NCI-H2029 (cell line): ENCODE data around the gene GLDC.
"Not testable (repeated sequence)": the region's sequence is repeated elsewhere in the genome, so short reads cannot be mapped to it uniquely, and the experiment has no call there.

ENCODE experiments used
- DNase-seq: peaks from one replicate; lab custom pipeline; 2025; lab: John Stamatoyannopoulos, UW

Gene GLDC

DNA sequence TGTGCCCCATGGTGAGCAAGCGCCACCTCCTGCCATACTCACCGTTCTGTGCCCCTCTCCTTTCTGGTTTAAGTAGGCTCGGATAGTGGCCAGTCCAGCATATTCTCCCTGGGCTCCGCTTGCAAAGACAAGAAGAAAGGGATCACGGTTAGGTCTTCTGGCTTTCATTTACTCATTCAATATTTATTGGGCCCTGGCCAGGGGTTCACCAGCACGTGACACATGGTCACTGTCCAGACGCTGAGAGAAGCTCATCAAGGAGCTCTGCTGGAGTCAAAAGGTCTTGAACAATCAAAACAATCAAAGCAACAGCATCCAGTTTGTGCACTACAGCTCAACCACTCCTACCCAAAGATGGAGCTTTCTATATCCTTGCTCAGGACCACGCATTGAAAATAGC lies 80.2 kb downstream of the GLDC start:
- DNase-seq, result no peak

DNA sequence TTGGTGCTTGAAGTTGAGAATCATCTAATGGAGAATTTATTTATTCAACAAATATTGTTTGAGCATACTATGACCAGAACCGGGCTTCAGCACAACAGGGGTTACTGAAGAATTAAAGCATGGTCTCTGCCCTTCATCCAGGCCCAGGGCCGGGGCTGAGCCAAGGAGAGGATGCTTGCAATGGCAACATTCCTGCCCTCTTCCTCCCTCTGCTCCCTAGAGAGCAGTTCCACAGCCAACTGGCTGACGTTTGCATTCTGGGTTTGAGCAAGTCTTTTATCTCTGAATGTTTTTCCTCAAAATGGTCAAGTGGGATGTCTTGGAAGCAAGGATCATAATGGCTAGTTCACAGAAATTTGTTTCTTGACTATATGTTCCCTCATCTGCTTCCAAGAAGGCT lies 80.7 kb downstream of the GLDC start:
- no peak for DNase-seq

DNA sequence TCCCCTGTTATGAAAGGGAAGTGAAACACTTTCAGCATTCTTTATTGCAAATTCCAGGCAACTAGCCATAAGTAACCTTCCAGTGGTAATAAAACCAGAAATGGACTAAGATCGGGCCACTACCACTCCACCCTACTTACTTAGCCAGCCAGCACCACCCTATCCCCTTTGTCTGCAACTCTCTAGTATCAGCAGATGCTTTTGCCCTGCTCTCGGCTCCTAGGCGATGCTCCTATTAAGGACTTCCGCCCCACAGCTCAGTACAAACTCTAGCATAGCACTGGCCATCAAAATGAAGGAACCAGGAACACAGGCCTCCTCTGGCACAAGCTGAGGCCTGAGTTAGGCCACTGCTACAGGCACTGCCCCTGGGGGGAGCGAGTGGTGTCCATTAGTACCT lies 81.2 kb downstream of the GLDC start:
- DNase-seq, result no peak

DNA sequence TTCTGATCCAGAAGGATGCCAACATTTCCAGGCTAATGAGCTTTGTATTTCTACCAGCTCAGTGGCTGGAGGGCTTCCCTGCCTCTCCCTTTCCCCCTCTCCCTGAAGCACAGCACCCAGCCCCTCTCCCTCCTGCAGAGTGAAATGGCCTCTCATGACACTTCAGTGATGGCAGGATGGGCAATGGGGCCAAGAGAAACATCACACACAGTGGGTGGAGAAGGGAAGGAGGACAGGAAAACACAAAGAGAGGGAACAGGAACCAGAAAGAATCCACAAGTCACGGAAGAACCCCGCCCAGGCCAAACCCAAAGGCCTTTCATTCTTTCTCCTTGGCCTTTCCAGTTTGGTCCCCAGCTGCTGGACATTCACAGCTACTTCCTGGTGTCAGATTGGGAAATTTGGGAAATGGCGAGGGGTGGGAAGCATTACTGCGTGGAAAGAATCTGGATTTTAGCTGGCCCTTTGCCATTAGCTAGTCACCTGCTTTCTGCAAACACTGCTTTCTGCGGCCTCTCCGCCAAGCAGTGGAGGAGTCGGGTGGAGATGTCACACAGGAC lies 82.6 kb downstream of the GLDC start:
- no peak for DNase-seq

DNA sequence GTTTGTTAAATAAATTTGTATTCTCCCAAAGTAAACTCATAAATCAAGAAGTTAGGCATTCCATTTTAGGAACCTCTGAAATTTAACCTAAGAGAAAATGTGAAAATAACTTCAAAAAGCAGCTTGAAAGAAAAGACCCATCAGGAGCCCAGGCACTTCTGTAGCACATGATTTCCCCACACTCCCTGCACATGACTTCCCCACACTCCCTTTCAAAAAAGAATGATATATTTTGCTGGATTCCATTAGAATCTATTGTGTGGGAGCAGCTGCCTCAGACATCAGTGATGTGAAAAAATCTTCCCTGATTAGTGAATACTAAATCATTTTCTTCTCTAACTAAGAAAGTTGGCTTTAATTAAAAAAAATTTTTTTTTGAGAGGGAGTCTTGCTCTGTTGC lies 83.3 kb downstream of the GLDC start:
- DNase-seq, result no peak

DNA sequence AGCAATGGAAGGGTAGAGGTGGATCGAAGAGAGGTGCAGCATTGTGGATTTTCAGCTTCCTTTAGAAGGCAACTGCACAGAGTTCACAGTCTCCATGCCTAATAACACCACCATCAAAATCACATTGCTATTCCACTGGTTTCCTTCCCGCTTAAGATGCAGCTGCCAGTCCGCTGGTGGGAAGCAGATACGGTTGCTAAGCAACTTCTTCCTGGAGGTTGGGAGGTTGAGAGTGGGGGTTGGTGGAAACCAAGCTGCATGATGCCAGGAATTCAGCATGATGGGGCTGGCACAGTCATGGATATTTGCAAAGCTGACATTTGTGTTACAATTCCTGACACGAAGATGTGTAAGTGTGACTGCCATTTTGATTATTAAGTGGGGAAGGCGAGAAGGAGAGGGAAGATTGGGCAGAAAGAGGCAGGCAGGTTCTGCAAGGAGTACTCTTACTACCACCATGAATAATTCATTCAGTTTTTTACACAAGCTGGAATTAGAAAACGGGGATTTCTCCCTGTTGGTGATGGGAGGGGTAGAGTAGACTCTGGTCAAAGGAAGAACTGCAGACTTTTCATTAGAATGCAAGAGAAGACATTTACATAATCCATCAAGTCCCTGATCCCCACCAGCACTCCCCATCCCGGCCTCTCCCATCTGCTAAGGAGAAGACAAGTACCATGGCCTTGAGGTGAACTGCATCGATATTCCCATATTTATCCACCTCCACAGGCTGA lies 87.5 kb downstream of the GLDC start:
- DNase-seq, result peak; percentile 6

DNA sequence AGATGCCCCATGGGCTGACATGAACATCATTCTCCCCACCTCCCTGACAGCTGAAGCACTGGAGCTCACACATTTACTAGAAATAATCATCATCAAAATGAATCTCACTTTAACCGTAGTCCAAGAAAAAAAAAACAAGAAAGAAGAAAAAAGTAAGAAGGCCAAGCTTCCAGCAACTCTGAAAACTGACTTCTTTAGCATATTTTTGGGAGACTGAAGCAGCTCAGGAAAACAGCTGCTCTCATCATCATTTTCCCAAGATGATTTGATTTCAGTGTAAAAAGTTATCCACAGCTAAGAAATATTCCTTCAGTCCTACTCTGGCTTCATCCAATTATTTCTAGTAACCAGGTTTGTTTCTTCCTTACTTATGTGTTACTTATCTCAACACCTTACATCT lies 91.7 kb downstream of the GLDC start:
- DNase-seq, result no peak

DNA sequence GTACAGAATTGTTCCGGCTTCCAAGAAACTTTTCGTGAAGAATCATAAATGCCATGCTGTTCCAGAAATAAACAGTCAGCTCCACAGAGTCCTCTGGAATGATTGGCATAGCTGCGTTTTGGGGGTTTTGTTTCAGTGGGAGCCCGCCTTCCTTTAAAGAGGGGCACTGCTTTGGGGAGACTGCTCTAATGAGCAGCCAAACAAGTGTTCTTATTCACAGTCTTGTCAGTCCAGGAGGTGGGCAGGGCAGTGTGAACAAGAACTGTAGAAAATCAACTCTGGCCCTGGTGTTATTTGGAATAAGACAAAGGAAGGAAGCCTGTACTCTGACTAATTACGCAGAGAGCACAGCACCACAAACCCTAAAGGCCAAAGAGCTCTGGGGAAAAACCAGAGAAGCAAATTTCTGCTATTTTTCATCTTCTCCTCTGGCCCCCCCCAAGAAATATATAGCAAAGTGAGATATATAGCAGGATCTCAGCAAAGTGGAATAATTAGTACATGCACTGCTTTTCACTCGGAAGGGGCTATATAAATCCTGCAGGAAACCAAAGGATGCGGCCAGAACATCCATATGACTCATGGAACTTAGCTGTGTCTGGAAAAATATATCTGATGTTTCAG lies 92.9 kb downstream of the GLDC start:
- DNase-seq, result no peak

DNA sequence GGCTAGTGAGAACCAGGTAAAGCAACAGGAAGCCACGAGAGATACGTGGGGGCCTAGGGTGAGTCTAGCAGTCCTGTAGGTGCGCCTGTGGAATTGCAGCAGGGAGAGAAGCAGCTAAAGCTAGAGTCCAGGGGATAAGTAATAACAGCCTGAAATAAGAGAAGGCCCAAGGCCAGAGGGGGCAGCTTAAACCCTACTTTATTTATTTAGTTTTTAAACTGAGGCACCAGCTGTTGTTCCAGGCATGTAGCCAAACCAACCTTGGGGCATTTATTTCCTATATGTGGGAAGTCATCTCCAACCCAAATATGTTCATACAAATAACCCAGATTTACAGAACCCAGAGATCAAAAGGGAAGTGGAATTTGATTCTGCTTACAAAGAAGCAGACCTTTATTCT lies 93.5 kb downstream of the GLDC start:
- peak; percentile 48 for DNase-seq

DNA sequence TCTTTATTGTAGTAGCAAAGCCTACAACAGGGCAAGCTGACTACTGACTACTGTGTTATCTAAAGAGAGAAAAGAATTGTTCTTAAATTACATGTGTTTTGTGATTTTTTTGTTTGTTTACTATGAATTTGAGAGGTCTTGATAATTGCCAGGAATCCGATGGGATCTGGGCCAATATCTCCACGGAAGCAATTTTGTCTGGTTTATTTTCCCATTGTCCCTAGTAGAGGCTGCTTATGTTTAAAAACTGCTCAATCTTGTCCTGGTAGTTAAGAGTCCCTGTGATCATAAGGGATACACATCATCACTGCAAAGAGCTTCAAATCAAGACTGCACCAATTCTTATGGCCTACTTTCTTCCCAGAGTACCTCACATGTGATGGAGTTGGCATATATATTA lies 94.4 kb downstream of the GLDC start:
- peak; percentile 36 for DNase-seq

DNA sequence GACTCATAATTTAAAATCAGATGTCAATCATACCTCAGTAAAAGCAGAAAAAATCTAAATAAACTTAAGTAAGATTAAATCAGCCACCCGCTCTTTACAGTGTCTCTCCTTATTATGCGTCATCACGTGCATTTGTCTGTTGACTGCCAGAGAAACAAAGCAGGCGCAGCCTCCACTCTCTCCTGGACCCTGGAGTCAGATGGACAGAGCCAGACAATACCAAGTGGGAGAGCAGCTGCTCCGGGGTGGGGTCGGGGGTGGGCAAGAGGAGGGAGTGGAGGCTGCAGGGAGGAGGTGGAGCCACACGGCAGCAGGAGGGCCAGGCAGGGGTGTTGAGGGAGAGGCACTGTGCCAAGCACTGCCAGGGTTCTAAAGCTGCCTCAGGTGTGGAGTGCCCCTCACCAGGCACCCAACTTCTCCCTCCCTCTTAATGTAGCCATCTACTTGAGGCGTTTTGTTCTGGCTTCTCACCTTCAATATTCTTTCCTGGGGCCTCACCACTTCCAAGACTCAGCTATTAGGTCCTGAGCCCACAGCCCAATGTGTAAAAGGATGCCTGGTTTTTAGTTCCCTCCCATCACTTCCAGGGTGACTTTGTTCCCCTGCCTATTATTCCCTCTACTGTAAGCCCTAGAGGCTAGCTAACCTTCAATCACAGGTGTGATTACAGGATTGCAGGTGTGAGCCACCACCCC lies 96.3 kb downstream of the GLDC start:
- DNase-seq, result peak; percentile 53

DNA sequence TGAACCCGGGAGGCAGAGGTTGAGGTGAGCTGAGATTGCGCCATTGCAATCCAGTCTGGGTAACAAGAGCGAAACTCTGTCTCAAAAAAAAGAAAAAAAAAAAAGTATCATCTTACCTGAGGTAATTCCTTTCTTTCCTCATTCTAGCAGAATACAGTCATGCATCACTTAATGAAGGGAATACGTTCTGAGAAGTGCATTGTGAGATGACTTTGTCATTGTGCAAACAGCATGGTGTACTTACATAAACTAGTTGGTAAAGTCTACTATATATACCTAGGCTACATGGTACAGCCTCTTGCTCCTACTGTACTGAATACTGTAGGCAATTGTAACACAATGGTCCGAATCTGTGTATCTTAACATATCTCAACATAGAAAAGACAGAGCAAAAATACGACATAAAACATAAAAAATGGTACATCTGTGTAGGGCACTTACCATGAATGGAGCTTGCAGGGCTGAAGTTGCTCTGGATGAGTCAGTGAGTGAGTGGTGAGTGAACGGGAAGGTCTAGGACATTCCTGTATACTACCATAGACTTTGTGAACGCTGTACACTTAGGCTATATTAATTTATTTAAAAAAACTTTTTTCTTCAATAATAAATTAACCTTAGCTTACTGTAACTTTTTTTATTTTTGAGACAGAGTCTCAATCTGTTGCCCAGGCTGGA lies 100.4 kb downstream of the GLDC start:
- DNase-seq, result no peak

DNA sequence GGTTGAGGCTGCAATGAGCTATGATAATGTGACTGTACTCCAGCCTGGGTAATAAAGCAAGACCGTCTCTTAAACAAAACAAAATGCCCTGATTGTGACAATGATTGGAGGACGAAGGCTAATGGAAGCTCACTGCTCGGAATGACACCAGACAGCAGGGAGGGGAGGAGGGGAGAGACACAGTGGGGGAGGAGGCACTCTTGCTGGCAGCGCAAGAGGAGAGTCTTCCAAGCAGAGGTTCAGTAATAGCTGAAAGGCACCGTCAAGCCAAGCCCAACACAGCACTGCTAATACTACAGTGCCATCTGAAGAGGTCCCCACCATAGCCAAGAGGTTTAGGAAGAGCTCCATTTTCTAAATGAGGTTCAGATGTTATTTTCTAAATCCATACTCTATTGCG lies 102.3 kb downstream of the GLDC start:
- DNase-seq, result no peak

DNA sequence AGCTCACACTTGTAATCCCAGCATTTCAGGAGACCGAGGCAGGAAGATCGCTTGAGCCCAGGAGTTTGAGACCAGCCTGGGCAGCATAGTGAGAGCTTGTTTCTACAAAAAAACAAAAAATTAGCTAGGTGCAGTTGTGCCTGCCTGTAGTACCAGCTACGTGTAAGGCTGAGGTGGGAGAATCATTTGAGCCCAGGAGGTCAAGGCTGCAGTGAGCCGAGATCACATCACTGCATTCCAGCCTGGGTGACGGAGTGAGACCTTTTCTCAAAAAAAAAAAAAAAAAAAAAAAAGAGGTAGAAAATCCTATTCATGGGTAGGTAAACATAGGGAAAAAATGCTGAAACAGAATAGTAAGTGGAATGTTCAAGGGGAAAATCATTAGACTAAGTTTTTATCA lies 102.9 kb downstream of the GLDC start:
- not testable (repeated sequence) for DNase-seq

DNA sequence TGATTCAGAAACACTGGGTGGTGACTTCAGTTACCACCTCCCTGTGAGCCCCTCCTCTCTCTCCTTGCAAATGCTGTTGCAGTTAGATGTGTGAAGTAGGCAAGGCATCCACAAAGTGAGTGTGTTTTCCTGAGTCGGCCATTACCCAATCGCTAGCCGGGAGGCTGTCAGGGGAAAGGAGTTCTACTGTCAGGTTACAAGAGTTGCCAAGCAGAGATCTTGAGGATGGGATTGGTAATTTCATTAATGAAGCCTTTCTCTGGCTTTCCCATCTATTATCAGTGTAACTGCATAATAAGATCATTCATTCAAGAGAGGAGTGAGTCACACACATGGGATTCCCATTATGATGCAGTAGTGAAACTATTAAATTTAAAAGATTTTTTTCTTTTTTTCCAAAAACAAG lies 106.9 kb downstream of the GLDC start:
- DNase-seq, result no peak

DNA sequence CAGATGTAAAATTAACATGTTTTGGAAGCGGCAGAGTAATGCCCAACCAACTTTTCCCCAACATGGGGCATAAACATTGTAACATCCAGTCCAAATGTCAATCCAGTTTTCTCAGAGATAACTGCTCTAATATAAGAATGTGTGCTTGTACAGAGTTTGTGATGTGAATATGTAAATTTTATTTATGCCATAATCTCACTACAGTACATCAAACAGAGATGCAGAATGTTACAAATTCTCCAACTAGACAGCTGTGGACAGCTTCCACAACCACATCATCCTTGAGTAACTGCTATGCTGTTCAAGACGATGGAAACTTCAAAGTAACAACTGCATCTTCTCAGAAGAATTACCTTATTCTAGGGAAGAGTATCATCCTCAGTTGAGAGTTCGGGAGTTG lies 109.9 kb downstream of the GLDC start:
- no peak for DNase-seq

DNA sequence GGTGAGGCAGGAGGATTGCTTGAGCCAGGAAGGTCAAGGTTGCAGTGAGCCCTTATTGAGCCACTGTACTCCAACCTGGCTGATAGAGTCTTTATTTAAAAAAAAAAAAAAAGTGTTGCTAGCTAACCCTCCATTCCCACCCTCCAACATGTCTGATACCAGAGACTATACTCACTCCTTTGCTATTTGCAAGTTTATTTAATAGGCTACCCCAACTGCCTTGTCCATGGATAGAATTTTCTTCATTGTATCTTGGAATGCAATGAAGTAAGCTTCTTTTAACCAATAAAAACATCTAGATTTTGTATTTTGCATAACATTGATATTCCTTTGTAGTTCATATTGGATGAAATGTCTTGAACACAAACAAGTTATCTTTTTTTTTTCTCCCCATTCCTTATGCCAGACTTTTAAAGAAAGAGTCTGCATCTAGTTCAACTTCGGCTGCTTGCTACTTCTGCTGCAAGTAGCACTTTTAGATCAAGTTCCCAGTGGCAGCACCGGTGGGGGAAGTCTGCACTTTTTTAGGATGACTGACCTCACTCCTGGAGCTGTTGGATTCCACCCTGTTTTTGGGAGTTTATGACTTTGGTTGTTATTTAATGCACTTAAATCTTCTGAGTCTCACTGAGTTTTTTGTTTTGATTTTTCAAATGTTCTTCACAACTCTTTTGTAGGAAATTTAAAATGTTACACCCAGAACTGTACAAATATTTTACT lies 120.0 kb downstream of the GLDC start:
- no peak for DNase-seq

DNA sequence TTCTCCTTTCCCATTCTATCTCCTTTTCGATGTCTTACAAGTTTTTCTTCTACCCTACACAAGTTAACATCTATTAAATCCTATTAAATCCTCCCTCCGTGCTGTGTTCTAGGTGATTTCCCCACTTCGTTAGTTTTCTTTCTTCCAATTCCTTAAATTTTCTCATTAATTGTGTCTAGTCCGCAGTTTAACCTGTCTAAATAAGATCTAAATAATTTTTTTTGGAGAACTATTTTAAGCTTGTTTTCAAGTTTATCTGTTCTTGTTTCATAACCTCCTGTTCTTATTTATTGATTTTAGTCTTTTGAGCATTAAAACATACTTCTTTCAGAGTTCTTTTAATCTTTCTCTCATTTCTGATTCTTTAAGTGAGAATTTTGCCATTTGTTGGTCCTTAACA lies 123.3 kb downstream of the GLDC start:
- DNase-seq, result no peak

DNA sequence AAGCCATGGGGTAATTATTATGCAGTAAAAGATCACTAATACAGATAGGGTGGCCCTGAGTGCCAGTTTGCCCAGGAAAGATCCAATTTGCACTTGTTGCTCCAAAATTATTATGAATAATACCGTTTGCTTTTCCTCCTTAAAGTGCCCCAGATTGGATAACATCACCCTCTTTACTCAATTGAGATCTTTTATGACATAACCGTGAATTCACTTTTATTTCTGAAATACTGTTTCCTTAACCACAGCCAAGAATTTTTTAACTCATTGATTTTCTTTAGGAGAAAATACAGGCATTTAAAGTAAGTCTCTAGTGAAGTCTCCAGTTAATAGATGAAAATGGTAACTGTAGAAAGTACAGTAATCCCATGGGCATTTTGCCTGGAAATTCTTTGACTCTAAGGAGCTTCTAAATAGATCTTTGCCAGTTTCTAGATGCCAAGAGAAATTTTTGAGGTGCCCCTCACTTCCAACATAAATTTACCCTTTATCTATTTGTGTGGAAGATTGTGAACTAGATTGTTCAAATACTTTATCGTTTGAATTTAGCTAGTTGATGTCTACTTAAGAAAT lies 133.4 kb downstream of the GLDC start:
- no peak for DNase-seq

DNA sequence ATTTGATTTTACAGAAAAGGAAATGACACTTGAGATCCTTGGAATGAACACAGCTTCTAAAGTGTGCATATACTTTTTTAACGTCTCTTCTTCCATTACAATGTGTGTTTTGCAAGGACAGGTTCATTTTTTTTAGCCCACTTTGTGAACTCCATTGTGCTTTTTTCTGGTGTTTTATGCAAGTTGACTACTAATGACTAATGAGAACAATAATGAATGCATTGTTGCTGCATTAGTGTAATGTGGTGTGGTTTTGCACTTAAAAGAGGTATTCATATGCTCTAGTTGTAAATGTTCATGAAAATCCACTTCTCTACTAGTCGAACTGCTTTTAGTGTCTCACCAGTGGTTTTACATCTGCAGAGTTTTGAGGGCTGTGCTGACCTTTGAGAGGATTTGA lies 139.0 kb downstream of the GLDC start:
- no peak for DNase-seq

DNA sequence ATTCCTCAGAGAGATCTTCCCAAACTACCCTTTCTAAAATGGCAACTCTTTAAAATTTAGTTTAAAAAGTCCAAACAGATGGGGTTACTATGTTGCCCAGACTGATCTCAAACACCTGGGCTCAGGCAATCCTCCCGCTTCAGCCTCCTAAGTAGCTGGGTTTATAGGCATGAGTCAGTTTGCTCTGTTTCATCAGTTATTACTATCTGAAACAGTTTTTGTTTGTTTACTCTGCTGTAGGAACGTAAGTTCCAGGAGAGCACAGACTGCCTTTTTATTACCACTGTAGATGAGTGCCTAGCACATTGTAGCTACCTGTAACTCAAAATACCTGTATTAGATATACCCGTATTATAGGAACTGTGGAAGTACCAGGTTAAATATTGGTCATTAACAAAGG lies 143.1 kb downstream of the GLDC start:
- no peak for DNase-seq
